Activated T-helper 2 cell treated with anti-CD3 and anti-CD28 coated beads, Interferon-gamma antibody, Interleukin-2, Interleukin-4, amounts not matched to agents 10 μg/mL and 5 μg/mL and 100 μg/mL, durations not matched to agents 14 hours and 24 hours and 36 hours (primary cell): ENCODE data around the gene NBPF15. TPM values are rescaled to one million over a fixed set of nuclear protein-coding genes. Genes with fewer than 3 reads are reported as not detected.
A peak's percentile ranks its signal among the peaks of the same experiment; 100 is the strongest.
"Not testable (repeated sequence)": the region's sequence is repeated elsewhere in the genome, so short reads cannot be mapped to it uniquely, and the experiment has no call there.

Source experiments
- DNase-seq: peaks from one replicate; pipeline ENCODE4 v3.0.0; 2021; ENCODE audit warnings: low spot score
- H3K27ac Mint-ChIP-seq: one replicate; pipeline ENCODE4 v1.8.0; 2021; ENCODE audit warnings: mixed read lengths
- H3K27me3 Mint-ChIP-seq: one replicate; pipeline ENCODE4 v1.8.0; 2021; ENCODE audit warnings: low read depth, mixed read lengths
- H3K36me3 Mint-ChIP-seq: one replicate; pipeline ENCODE4 v1.8.0; 2021; ENCODE audit warnings: low read depth, mixed read lengths
- H3K4me1 Mint-ChIP-seq: one replicate; pipeline ENCODE4 v1.8.0; 2021; ENCODE audit warnings: low read depth, mixed read lengths
- H3K4me3 Mint-ChIP-seq: one replicate; pipeline ENCODE4 v1.8.0; 2021; ENCODE audit warnings: low read depth, mild to moderate bottlenecking, moderate library complexity, mixed read lengths
- H3K9me3 Mint-ChIP-seq: one replicate; pipeline ENCODE4 v1.8.0; 2021; ENCODE audit warnings: mixed read lengths
- intact Hi-C: fragments of 100-400 bp; cut with micrococcal nuclease; formaldehyde crosslinking; loops from one replicate; pipeline ENCODE4 v1.15.1; 2023
- total RNA-seq: library from RNA; stranded (reverse); gene quantifications from 2 replicates; pipeline ENCODE4 v1.2.3, GENCODE V29; 2022

The NBPF15 gene
- total RNA-seq, 1 donor from 2014 or later, result 34.6 TPM

GRCh38 chr1:144418891-144419694, 42.4 kb downstream of the NBPF15 start:
- peak; percentile 61 for DNase-seq
- Mint-ChIP-seq H3K27ac (peak overlapping the region; percentile 74), H3K36me3 (peaks cover 11% of the 10 kb centered on the region), H3K4me3 (peak overlapping the region; percentile 83)
- H3K9me3 Mint-ChIP-seq, H3K4me1 Mint-ChIP-seq, intact Hi-C loops, H3K27me3 Mint-ChIP-seq: not testable (repeated sequence)

GRCh38 chr1:144413404-144414118, 47.9 kb downstream of the NBPF15 start:
- H3K27me3 Mint-ChIP-seq, H3K4me1 Mint-ChIP-seq, intact Hi-C loops, H3K36me3 Mint-ChIP-seq, DNase-seq, H3K9me3 Mint-ChIP-seq: not testable (repeated sequence)
- Mint-ChIP-seq H3K27ac (peak overlapping the region; percentile 93), H3K4me3 (peak overlapping the region; percentile 96)

- H3K9me3 Mint-ChIP-seq, H3K4me1 Mint-ChIP-seq, intact Hi-C loops, H3K36me3 Mint-ChIP-seq, H3K27me3 Mint-ChIP-seq: not testable (repeated sequence)
- peak overlapping the region; percentile 93 for H3K27ac Mint-ChIP-seq
- peak; percentile 88 for DNase-seq
- H3K4me3 Mint-ChIP-seq, result peak overlapping the region; percentile 96
These were observed 48.7 kb downstream of the NBPF15 start for GRCh38 chr1:144412491-144413403.

- H3K36me3 Mint-ChIP-seq, intact Hi-C loops, H3K9me3 Mint-ChIP-seq, H3K27me3 Mint-ChIP-seq: not testable (repeated sequence)
- DNase-seq, result peak; percentile 82
- H3K4me1 Mint-ChIP-seq, result peaks cover 13% of the 10 kb centered on the region
- H3K4me3 Mint-ChIP-seq, result peak overlapping the region; percentile 96
- H3K27ac Mint-ChIP-seq, result peak overlapping the region; percentile 93
These were observed 49.4 kb downstream of the NBPF15 start for GRCh38 chr1:144412068-144412471.

GRCh38 chr1:144402807-144403206, 58.7 kb downstream of the NBPF15 start:
- H3K27me3 Mint-ChIP-seq, intact Hi-C loops, H3K36me3 Mint-ChIP-seq, H3K4me1 Mint-ChIP-seq, H3K4me3 Mint-ChIP-seq, H3K27ac Mint-ChIP-seq, H3K9me3 Mint-ChIP-seq, DNase-seq: not testable (repeated sequence)

GRCh38 chr1:144371651-144372050, 89.8 kb downstream of the NBPF15 start:
- H3K4me1 Mint-ChIP-seq, H3K27me3 Mint-ChIP-seq, H3K9me3 Mint-ChIP-seq, DNase-seq, H3K36me3 Mint-ChIP-seq, intact Hi-C loops, H3K27ac Mint-ChIP-seq, H3K4me3 Mint-ChIP-seq: not testable (repeated sequence)

Other genes starting within 250 kb of the NBPF15 start
- gene PPIAL4E, start 88.0 kb downstream of the NBPF15 start, total RNA-seq, result not detected in 2 replicates
- gene PPIAL4F, start 131.2 kb upstream of the NBPF15 start, total RNA-seq, result not detected in 2 replicates